Stimulated activated CD8-positive, alpha-beta memory T cell treated with anti-CD3 and anti-CD28 coated beads, Interleukin-4, amount 100 ng/mL, for 1 hour (primary cell): Measurements from ENCODE around the gene SLC5A12.

Source experiments
- DNase-seq, 2 donors: peaks; one replicate each; pipeline ENCODE4 v3.0.0-alpha.2; 2020; ENCODE audit warnings: low read depth in 2 of 2, low spot score in 1 of 2

Gene SLC5A12

DNA sequence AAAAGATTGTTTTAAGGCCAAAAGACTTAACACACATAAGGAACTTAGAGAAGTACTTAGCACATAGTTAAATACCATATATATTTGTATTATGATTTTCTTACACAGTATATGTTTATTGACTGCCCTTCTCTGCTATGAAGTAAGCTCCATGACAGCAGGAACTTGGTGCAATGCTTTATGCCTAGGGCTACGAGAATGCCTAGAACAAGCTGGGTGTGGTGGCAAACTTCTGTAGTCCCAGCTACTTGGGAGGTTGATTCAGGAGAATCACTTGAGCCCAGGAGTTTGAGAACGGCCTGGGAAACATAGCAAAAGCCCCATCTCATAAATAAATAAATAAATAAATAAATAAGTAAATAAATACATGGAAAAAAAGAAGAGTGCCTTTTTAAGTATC lies 1.9 kb downstream of the SLC5A12 start:
- no peak for DNase-seq

DNA sequence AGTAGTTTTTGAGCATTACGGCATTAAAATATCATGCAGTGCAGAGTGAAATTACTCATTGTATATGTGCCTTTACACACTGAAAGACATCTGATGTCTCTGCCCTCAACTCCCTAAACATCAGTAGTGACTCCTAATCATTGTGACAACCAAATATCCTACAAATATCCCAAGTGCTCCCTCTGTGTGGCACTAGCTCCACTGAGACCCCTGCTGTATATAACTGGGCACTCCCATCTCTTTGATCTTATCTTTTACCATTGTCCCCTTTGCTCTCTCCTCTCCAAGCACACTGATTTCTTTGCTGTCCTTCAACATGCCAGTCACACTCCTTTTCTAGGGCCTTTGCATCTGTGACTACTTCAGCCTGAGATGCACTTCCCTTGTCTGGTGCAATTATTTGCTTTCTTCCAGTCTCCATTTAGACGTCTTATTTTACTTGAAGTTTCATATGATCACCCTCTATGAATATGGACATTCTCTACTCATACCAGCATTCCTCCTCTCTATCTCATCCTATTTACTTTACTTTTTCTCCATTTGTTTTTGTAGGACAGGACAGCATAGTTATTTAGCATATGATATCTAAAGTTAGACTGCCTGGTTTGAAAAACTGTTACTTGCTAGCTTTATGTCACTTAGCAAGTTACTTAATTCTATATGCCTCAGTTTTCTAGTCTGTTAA lies 2.4 kb downstream of the SLC5A12 start:
- no peak for DNase-seq

DNA sequence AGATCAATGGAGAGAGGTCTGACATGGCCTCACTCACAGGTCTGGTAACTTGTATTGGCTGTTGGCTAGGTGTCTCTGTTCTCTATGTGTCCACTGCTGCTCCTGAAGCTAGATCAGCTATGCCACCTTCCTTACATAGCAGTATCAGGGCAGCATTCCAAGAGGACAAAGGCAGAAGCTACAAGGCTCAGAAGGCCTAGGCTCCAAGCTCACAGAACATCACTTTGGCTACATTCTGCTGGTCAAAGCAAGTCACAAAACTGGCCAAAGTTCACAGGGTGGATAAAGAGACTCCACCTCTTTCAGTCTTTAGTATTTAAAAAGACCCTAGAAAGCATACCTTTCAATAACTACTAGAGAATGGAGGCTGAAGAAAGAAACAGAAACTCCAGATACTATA lies 4.1 kb downstream of the SLC5A12 start:
- DNase-seq = no peak

DNA sequence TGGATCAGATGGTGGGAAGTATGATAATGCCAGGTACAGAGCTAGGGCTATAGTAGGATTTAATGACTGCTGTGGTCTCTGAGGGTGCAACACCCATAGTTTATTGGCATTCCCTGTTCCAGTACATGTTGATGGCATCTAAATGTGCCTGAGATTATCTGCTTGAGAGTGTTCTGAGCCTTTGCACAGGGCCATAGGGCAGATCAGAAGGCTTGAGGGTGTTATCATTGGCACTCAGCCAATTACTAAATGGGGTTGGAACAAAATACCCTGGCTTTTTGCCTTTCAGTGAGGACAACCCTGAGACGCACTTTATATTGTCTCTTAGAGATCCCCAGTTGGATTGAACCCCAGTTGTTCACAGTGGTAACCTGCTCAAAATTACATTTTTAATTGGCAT lies 6.7 kb downstream of the SLC5A12 start:
- no peak for DNase-seq

DNA sequence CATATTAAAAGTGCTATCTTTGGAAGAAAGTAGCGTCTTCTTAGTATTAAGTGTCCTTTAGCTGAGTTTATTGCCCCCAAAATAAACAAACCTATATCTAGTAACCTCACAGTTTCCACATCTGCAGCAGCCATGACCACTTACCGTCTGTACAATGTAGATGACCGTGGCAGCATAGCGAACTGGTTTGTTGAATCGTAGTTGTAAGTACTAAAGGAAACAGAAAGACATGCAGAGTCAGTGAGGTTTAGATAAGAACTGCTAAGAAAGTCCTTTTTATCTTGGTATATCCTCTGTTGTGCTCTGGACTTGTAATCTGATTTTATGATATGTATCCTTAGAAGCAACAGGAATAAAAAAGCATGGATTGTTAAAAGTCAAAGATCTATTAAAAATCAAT lies 9.4 kb downstream of the SLC5A12 start:
- no peak for DNase-seq

DNA sequence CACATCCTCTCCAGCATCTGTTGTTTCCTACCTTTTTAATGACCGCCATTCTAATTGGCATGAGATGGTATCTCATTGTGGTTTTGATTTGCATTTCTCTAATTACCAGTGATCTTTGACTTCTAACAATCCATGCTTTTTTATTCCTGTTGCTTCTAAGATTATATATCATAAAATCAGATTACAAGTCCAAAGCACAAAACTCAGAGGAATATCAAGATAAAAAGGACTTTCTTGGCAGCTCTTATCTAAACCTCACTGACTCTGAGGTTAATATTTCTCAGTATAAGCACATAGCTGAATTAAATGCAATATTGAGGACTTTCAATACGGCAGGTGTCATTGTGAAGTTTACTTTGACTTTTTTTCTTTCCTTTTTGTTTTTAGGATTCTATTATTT lies 11.4 kb downstream of the SLC5A12 start:
- no peak for DNase-seq

DNA sequence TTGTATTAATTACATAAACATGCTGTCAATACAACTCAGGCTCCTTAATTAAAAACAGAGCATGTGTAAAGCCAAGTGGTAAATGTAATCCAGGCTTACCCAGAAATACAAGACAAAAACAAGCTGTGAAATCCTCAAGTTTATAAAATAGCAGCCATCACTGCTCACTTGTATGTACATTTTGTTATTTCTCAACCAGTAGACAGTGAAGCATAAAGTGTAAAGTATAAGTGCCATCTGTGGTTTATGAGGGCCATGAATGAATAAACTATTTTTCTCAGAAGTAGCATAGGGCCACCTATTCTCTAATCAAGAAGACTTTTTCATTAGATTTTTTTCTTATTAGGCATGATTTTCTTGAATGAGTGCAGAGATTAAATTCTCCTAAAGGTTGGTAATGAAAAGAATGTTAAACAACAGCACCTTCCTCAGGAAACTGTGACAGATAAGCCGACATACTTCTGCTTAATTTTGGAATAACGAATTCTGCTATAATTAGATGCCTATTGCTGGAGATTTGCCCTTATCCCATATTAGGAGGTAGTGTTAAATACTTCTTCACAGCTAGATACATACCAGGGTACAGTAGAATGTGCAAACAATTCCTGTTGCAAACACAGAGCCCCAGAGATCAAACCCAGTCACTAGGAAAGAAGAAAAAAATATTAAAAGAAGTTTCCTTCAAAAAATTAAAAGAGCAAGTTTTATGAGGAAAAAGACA lies 13.0 kb downstream of the SLC5A12 start:
- DNase-seq = no peak

DNA sequence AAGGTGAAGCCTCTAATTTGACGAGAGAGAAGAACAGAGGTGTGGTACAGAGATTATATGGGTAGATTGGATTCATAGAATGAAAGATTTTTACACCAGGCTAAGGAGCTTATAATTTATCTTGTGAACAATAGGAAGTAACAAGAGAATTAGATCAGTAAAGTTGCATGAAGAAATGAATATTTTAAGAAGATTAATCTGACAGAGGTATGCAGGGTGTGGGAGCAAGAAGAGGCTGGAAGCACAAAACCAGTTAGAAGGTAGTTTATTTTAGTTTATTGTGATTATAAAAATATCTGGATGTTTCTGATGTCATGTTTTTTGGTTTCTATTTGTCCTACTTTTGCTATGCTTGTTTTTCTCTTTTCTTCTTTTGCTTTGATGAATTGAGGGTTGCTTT lies 15.7 kb downstream of the SLC5A12 start:
- DNase-seq = no peak

DNA sequence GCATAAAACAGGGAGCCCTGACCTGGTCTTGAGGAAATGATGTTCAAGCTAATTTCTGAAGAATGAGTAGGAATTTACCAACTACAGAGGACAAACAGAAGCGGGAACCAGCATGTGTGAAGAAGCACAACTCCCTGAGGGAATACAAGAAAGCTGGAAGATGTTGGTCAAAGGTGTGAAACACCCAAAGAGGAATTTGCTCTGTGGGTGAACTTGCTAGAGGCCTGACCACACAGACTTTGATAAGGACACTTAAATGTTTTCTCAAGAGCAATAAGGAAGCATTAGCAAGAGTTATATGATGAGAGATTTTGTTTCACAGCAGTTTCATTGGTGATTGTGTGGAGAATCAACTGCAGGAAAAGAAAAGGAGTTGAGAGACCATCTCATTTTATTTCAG lies 17.6 kb downstream of the SLC5A12 start:
- no peak for DNase-seq

DNA sequence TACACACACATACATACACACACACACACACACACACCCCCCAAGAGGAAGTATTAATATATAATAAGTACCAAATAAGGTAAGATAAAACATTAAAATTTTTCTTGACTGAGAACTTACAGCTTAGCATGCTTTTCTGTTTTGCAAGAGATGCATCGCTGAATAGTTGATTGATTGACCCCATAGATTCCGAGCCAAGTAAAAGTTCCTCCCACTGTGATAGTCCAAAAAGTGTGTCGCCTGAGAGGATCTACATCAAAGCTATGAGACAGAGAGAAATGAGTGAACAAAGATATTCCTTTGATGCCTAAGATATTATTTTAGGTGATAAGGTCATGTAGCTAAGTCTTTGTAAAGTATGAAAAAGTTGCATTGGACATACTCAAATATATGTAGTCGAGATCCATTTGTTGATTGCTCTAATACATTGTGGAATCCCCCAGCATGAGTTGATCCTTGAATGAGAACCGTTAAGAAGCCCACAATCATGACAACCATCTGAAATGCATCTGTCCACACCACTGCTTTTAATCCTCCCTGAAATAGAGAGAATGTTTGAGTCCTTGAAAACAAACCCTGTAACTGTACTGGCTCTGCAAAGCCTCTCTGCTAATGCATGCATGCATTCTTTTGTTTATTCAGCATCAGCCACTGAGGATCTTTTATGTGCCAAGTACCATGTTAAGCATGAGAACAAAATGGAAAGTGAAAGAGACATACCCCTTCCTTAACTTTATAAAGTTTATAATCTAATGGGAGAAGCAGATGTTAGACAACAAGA lies 18.3 kb downstream of the SLC5A12 start:
- DNase-seq = no peak

DNA sequence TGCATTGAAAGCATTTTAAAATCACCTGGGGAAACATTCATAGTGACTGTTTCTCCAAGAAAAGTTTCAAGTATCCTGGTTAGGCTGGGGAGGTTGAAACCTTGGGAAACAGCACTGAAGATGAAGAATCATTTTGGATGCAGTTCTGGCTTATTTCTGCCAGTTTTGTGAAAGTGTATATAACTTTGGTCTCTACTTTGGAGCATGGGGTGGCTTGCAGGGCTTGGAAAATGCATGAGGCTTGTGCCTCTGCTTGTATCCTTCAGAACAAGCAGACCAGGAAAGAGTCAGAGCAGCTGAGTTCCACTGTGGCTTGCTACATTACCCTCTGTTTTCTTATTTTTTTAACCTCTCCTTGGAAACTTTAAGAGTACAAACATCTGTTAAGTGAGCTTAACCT lies 19.5 kb downstream of the SLC5A12 start:
- DNase-seq = no peak

DNA sequence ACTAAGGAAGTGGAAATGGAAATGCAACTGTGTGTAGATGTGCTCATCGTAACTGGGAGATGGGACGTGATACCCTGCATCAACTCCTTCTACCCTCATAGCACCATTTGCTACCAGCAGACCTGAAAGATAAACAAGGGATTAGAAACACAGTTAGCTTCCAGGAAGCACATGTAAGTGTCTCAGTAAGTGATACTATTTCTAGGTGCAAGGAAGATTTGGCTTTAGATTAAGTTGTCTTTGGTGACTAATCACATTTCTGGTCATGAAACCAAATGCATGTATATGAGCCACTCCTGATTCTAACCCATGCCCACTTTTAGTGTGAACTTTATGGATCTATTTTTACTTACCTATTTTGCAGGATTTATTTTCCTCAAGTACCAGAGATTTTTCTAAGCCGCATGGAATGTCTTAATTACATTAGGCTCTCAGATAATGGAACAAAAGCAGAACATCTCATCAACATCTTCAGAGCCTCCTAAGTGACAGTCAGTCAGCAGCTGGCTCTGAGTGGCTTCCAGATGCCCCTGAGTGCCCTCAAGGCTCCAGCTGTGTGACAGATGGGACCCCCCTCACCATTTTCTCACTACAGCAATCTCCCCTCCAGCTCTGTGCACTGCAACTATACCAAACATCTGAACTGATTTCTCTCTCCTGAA lies 21.2 kb downstream of the SLC5A12 start:
- no peak for DNase-seq

DNA sequence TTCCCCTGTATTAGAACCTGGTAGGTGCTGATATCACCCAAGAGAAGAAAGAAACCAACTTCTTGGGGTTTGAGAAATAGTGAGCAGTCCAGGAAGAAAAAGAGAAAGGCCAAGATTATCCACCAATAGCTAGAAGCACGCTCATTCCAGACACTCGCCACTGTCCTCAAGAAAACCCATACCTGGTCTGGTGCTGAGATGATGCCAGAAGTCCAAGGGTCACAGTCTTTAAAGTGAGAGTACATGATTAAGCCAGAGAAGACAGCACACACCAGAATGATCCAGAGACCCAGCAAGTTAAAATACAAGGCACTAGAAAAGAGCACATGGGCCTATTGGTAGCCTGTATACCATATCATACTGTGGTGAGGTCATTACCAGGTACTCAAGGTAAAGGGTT lies 23.6 kb downstream of the SLC5A12 start:
- no peak for DNase-seq

DNA sequence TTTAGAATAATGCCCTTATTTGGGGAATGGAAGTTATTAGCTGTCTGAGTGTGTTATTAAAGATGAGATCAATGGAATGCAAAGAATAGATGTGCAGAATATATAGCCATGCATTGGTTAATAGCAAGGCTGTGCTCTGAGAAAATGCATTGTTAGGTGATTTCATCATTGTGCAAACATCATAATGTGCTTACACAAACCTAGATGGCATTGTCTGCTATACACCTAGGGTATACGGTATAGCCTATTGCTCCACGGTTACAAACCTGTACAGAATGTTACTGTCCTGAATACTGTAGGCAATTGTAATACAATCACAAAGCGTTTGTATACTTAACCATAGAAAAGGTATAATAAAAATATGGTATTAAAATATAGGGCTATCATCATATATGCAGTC lies 25.5 kb downstream of the SLC5A12 start:
- DNase-seq = no peak

DNA sequence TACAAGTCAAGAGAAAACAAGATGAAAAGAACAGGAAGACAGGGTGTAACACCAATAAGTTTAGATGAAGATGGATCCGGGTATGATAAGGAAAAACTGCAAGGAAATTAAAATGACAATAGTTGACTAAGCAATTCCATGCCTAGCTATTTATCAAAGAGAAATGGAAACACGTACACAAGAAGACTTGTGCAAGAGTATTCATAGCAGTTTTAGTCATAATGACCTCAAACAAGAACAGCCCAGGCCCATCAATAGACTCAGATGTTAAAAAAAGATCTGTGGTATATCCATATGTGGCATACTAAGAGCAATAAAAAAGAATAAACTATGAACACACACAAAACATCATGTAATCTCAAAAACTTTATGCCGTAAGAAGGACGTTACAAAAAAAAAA lies 33.2 kb downstream of the SLC5A12 start:
- DNase-seq = no peak

DNA sequence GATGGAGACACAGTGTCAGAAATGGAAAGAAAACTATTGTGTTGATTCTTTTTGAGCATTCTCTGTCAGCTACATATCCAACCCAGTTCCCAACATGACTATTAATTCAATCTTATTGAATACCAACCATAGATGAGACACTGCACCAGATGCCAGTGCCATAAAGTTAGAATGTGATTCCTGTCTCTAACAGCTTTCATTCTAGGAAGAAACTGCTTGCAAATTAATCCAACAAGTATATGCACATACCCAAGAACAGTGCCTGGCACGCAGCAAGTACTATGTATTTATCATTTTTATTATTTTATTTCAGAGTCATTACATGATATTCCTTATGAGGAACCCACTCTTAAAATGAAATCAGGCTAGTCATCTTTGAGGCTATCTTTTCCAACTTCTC lies 34.5 kb downstream of the SLC5A12 start:
- DNase-seq = no peak

DNA sequence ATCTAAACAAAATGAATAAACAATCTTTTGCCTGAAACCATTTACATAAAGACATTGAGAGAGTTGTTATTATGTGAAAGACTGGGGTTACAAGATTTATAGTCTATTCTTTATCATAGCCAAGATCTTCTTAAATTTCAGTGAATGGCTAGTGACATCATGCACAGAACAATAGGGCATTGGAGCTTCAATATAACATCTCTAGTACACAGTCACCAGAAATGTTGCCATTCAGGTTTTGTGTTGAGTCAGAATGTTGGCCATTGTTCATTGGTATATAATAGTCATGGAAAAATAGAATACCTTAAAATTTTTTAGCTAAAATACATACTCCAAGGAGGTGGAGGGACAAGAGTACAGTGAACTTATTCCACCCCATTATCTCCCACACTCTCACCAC lies 44.3 kb downstream of the SLC5A12 start:
- no peak for DNase-seq

DNA sequence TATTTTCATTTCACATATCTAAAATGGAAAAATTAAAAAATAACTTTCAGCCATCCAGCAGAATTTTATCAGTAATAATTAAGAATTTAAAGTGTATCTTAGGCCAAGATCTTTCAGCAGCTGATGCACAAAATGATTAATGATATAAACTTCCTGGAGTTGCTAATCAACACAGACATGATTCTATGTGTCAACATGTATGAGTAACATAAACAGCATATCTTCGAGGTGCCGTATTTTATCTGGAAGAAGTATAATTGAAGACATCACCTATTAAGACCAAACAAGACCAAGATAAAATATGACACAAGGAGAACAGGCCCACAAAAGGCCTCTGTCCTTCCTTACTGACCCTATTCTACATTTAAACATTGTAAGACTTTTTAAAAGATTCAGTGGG lies 45.2 kb downstream of the SLC5A12 start:
- no peak for DNase-seq

DNA sequence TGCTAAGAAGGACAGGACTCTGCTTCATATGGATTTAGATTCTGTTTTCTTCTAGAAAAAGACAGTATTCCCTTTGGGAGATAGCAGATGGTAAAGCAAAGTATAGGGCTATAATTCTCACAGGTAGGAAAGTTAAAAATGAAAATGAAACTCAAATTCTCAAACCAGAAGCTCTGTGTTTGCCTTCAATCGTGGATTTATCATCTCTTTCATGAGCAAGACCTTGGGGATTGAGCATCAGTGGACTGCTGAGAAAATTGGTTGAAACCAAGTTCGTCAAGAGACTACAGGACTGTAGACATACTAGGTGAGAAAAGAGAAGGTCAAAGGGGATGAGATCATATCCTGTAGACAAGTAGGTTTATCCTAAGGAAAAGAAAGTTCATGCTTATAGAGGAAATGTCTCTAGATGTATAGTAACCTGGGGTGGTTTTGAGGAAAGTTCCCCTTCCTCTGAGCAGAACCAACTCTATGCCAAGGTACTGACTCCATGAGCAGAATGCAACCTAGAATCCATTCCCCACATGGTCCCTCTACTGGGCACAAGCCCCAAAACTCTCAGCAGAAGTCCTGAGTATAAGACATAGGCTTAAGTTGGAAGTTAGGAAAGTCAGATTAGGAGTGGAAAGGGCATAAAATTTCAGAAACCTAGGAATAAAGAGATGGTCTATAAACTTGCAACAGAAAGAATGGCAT lies 46.5 kb downstream of the SLC5A12 start:
- DNase-seq = no peak

DNA sequence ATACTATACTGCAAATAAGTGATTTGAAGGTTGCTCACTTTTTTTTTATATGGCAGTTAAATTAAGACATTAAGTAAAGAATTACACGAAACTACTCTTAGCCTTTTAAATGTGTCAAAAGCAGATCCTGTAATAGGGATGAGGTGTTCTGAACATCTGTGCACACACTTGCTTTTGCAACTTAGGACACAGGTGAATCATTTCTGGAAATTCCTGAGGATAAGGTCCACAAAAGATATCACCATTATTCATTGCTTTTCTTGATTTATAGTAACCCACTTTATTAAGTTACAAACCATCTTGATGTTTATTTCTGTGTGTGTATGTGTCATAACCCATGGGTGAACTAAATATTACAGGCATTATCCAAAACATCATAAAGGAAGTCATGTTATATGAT lies 55.9 kb downstream of the SLC5A12 start:
- DNase-seq = no peak

DNA sequence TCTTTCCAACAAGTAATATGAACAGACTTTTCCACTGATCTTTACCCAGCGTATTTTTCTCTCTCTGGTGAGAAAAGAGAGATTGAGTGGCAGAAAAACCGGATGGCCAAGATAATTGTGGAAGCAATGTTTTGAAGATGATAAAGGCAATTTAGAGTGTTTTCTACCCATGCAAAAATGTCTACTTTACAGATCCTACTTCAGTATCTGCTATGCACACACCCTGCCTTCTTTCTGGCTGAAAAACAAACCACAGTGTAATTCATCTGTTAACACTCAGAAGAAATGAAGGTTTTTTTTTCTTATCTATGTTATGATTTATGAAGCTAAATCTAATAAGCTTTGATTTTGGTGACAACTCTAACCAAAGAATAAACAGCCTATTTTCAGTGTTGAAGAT lies 56.8 kb downstream of the SLC5A12 start:
- no peak for DNase-seq
